Measurements from ENCODE around the gene NR2F2. TPM values are rescaled to one million over a fixed set of nuclear protein-coding genes. Genes with fewer than 3 reads are reported as not detected.
A peak's percentile ranks its signal among the peaks of the same experiment; 100 is the strongest.

NR2F2 gene
- total and polyA plus RNA-seq, 4 donors = 15.0 to 73.5 (median 35.4) TPM

- H3K27ac ChIP-seq (ENCODE audit: low read depth in 1 of 2, low read length in 1 of 2) = peak overlapping the region in 1 of 2 donors; percentile 46
- no peak overlapping the region for H3K4me3 ChIP-seq
- H3K9ac ChIP-seq (ENCODE audit: insufficient read depth in 1 of 2, low read length in 2 of 2) = peak overlapping the region in 1 of 2 donors; percentile 47
- ATAC-seq (ENCODE audit: insufficient read depth, low FRiP score) (no peak), DNase-seq (peak in 1 of 3 donors; percentile 1)
- TF ChIP-seq CTCF (IDR thresholded peaks at IDR 0.05; ENCODE audit: control extremely low read depth, extremely low read depth) = no peak
- H3K27me3 ChIP-seq (ENCODE audit: control insufficient read depth in 3 of 3, insufficient read depth in 3 of 3, low read length in 2 of 3) = peaks cover 0 to 51% (median 6%) of the 10 kb centered on the region in 3 donors
- peaks cover 0 to 4% (median 1%) of the 10 kb centered on the region in 4 donors for H3K36me3 ChIP-seq (ENCODE audit: control insufficient read depth in 4 of 4, insufficient read depth in 4 of 4, low read length in 4 of 4)
- no peaks in the 10 kb centered on the region for H3K9me3 ChIP-seq (ENCODE audit: control insufficient read depth in 4 of 4, insufficient read depth in 3 of 4, low read length in 3 of 4)
- H3K4me1 ChIP-seq (ENCODE audit: control insufficient read depth in 5 of 5, insufficient read depth in 5 of 5, low read length in 5 of 5) = peaks cover 0 to 37% (median 14%) of the 10 kb centered on the region in 5 donors
- 28 to 51% methylated on average over 23 to 25 of the region's 25 CpGs for whole genome bisulfite sequencing, 2 donors
These were observed 23.0 kb downstream of the NR2F2 start for GRCh38 chr15:96353416-96353929.

GRCh38 chr15:96353930-96354730, 23.6 kb downstream of the NR2F2 start:
- no peaks in the 10 kb centered on the region for H3K9me3 ChIP-seq (ENCODE audit: control insufficient read depth in 4 of 4, insufficient read depth in 3 of 4, low read length in 3 of 4)
- 5 to 8% methylated on average over 59 to 67 of the region's 67 CpGs for WGBS, 2 donors
- H3K4me1 ChIP-seq (ENCODE audit: control insufficient read depth in 5 of 5, insufficient read depth in 5 of 5, low read length in 5 of 5) = peaks cover 0 to 34% (median 13%) of the 10 kb centered on the region in 5 donors
- peak; percentile 80 to 83 (median 81) for DNase-seq
- H3K27ac ChIP-seq (ENCODE audit: low read depth in 1 of 2, low read length in 1 of 2) = peak overlapping the region; percentile 69 to 90
- peaks cover 0 to 57% (median 6%) of the 10 kb centered on the region in 3 donors for H3K27me3 ChIP-seq (ENCODE audit: control insufficient read depth in 3 of 3, insufficient read depth in 3 of 3, low read length in 2 of 3)
- H3K36me3 ChIP-seq (ENCODE audit: control insufficient read depth in 4 of 4, insufficient read depth in 4 of 4, low read length in 4 of 4) = peaks cover 0 to 4% (median 1%) of the 10 kb centered on the region in 4 donors
- no peak for ATAC-seq (ENCODE audit: insufficient read depth, low FRiP score)
- no peak for TF ChIP-seq CTCF (IDR thresholded peaks at IDR 0.05; ENCODE audit: control extremely low read depth, extremely low read depth)
- peak overlapping the region in 1 of 2 donors; percentile 76 for H3K9ac ChIP-seq (ENCODE audit: insufficient read depth in 1 of 2, low read length in 2 of 2)
- H3K4me3 ChIP-seq = peak overlapping the region; percentile 44

- TF ChIP-seq CTCF (IDR thresholded peaks at IDR 0.05; ENCODE audit: control extremely low read depth, extremely low read depth) = no peak
- Histone ChIP-seq H3K27me3 (ENCODE audit: control insufficient read depth in 3 of 3, insufficient read depth in 3 of 3, low read length in 2 of 3) (peaks cover 0 to 63% (median 6%) of the 10 kb centered on the region in 3 donors), H3K27ac (ENCODE audit: low read depth in 1 of 2, low read length in 1 of 2) (peak overlapping the region in 1 of 2 donors; percentile 90), H3K9ac (ENCODE audit: insufficient read depth in 1 of 2, low read length in 2 of 2) (peak overlapping the region in 1 of 2 donors; percentile 76), H3K36me3 (ENCODE audit: control insufficient read depth in 4 of 4, insufficient read depth in 4 of 4, low read length in 4 of 4) (peaks cover 0 to 4% (median 1%) of the 10 kb centered on the region in 4 donors), H3K4me3 (peak overlapping the region; percentile 44), H3K9me3 (ENCODE audit: control insufficient read depth in 4 of 4, insufficient read depth in 3 of 4, low read length in 3 of 4) (no peaks in the 10 kb centered on the region), H3K4me1 (ENCODE audit: control insufficient read depth in 5 of 5, insufficient read depth in 5 of 5, low read length in 5 of 5) (peaks cover 0 to 40% (median 11%) of the 10 kb centered on the region in 5 donors)
- WGBS, 2 donors = 14 to 25% methylated on average over 15 of the region's 15 CpGs
- ATAC-seq (ENCODE audit: insufficient read depth, low FRiP score) (no peak), DNase-seq (peak in 2 of 3 donors; percentile 87 to 91)
These were observed 24.4 kb downstream of the NR2F2 start for GRCh38 chr15:96354731-96355567.
